K562 (cell line): ENCODE data around the gene NDUFA13. TPM values are rescaled to one million over a fixed set of nuclear protein-coding genes. Genes with fewer than 3 reads are reported as not detected.
A peak's percentile ranks its signal among the peaks of the same experiment; 100 is the strongest.

Experiments used
- CBX3 ChIP-seq, 2 experiments: IDR thresholded peaks; 1 replicate in 1 of 2; 2 replicates in 1 of 2; pipeline ENCODE4 v1.6.1; 2012; ENCODE audit warnings: inconsistent platforms in 2 of 2, low read length in 2 of 2, borderline replicate concordance in 1 of 2, control low read depth in 1 of 2
- CBX5 ChIP-seq: IDR thresholded peaks from 2 replicates; pipeline ENCODE4 v1.6.1; 2014; ENCODE audit warnings: low read depth, borderline replicate concordance
- E2F5 ChIP-seq: sonication (generic); formaldehyde crosslinking; IDR thresholded peaks from 2 replicates; pipeline ENCODE4 v1.8.0; 2022; ENCODE audit warnings: mild to moderate bottlenecking, missing genetic modification reagents
- E2F8 ChIP-seq: fragments of 450-650 bp; IDR thresholded peaks from 2 replicates; pipeline ENCODE4 v1.7.1; 2018; ENCODE audit warnings: mild to moderate bottlenecking, low read depth; ENCODE audit not compliant: partially characterized antibody
- EP400 ChIP-seq: fragments of 450-650 bp; IDR thresholded peaks from 2 replicates; pipeline ENCODE4 v1.6.1; 2017; ENCODE audit warnings: antibody characterized with exemption, mild to moderate bottlenecking, moderate library complexity
- ETV1 ChIP-seq: fragments of 450-650 bp; conservative IDR thresholded peaks from 2 replicates; pipeline ENCODE4 v1.6.1; 2016; ENCODE audit warnings: missing genetic modification characterization, control low read depth, low read depth, missing compliant biosample characterization
- NFE2 ChIP-seq: IDR thresholded peaks from 2 replicates; pipeline ENCODE4 v1.6.1; 2014; ENCODE audit warnings: antibody characterized with exemption, low read depth
- TCF15 ChIP-seq: fragments of 250-450 bp; sonication (Bioruptor Pico); IDR thresholded peaks from 2 replicates; pipeline ENCODE4 v1.8.0; 2022; ENCODE audit warnings: moderate library complexity, mild to moderate bottlenecking, inconsistent platforms
- ZBTB1 ChIP-seq: sonication (generic); formaldehyde crosslinking; IDR thresholded peaks from 2 replicates; pipeline ENCODE4 v1.8.1; 2023; ENCODE audit warnings: missing genetic modification reagents, low read depth, mild to moderate bottlenecking, borderline replicate concordance
- ZNF174 ChIP-seq: fragments of 250-450 bp; sonication (Bioruptor Pico); IDR thresholded peaks from 2 replicates; pipeline ENCODE4 v1.4.0; 2020; ENCODE audit warnings: mild to moderate bottlenecking
- ZNF324 ChIP-seq: fragments of 250-450 bp; sonication (Bioruptor Pico); IDR thresholded peaks from 2 replicates; pipeline ENCODE4 v1.4.0; 2020; ENCODE audit warnings: mild to moderate bottlenecking
- ZNF707 ChIP-seq: fragments of 250-450 bp; sonication (Bioruptor Pico); conservative IDR thresholded peaks from 2 replicates; pipeline ENCODE4 v1.8.0; 2022; ENCODE audit warnings: inconsistent platforms, mild to moderate bottlenecking, moderate library complexity
- polyA plus RNA-seq, 8 experiments: library from polyadenylated mRNA; depleted of rRNA in 4 of 8; stranded (reverse) in 5 of 8; unstranded in 3 of 8; fragments of >200 nt; fragmentation: Nextera tagmentation in 2 of 8; fragmentation: Illumina TruSeq in 1 of 8; extraction: Ambion mirVana in 2 of 8; extraction: Trizol in 1 of 8; gene quantifications; 2 replicates each; pipeline versions ENCODE4 v1.2.1 to v1.2.3, GENCODE V29; 2011 to 2014; ENCODE audit warnings: inconsistent platforms in 1 of 8, missing spikeins in 1 of 8
- total RNA-seq, 7 experiments: library from RNA; depleted of rRNA in 6 of 7; stranded (reverse); fragments of >200 nt in 6 of 7; fragmentation: Illumina TruSeq in 2 of 7; extraction: Trizol in 2 of 7; gene quantifications; 2 replicates each; pipeline versions ENCODE4 v1.2.1 to v1.2.3, GENCODE V29; 2011 to 2021; ENCODE audit warnings: low replicate concordance in 1 of 7

Gene NDUFA13
- total and polyA plus RNA-seq, 9 of the 15 experiments (the other 6 are each of a cell fraction or from before 2014, with no cell fraction given): 146 to 596 (median 429) TPM

GRCh38 chr19:19468424-19469050, 47.5 kb upstream of the NDUFA13 start (continued):
- TF ChIP-seq E2F8 (peak; percentile 20), ZNF707 (CRISPR knock-in tag) (no peak), ZBTB1 (CRISPR knock-in tag) (no peak), E2F5 (CRISPR knock-in tag) (no peak), TCF15 (CRISPR knock-in tag) (no peak), ETV1 (tag) (no peak), CBX3 (IDR thresholded peaks at IDR 0.05; ENCODE audit: borderline replicate concordance in 1 of 2, low read length in 2 of 2) (peak in 1 of 2 experiments; percentile 98; a peak in 2 of 3 replicates), ZNF324 (CRISPR knock-in tag) (no peak), EP400 (peak; percentile 32; the same call in 1 of the 2 replicates), NFE2 (0 out of 2 replicates have a peak, but pooled peaks have one; percentile 4), CBX5 (peak; percentile 94), ZNF174 (CRISPR knock-in tag) (no peak)
